Liver (tissue), 9 donors: ENCODE results near the gene TULP3. TPM values are rescaled to one million over a fixed set of nuclear protein-coding genes. Genes with fewer than 3 reads are reported as not detected.

Source experiments
- DNase-seq: peaks from one replicate; pipeline ENCODE4 v3.0.0-alpha.2; 2017; ENCODE audit warnings: low spot score
- H3K27ac ChIP-seq, 2 donors: one replicate each; pipeline ENCODE4 v1.7.0; 2013; ENCODE audit warnings: inconsistent platforms in 2 of 2, low read length in 2 of 2, control low read depth in 1 of 2, low read depth in 1 of 2, mild to moderate bottlenecking in 1 of 2
- H3K27me3 ChIP-seq, 4 donors: one replicate each; pipeline versions ENCODE4 v1.6.1 to v1.7.0; 2013; ENCODE audit warnings: low read length in 3 of 4, inconsistent platforms in 1 of 4, mild to moderate bottlenecking in 1 of 4, moderate library complexity in 1 of 4; ENCODE audit not compliant: control insufficient read depth in 4 of 4, insufficient read depth in 4 of 4
- H3K36me3 ChIP-seq, 4 donors: one replicate each; pipeline versions ENCODE4 v1.6.1 to v1.7.0; 2013; ENCODE audit warnings: low read length in 3 of 4, mild to moderate bottlenecking in 3 of 4, low read depth in 1 of 4, moderate library complexity in 1 of 4; ENCODE audit not compliant: control insufficient read depth in 4 of 4, insufficient read depth in 3 of 4
- H3K4me1 ChIP-seq, 4 donors: one replicate each; pipeline versions ENCODE4 v1.6.1 to v1.7.0; 2013; ENCODE audit warnings: low read length in 3 of 4, mild to moderate bottlenecking in 3 of 4, moderate library complexity in 1 of 4; ENCODE audit not compliant: control insufficient read depth in 4 of 4, insufficient read depth in 4 of 4
- H3K4me3 ChIP-seq, 3 donors: one replicate each; pipeline versions ENCODE4 v1.6.1 to v1.7.0; 2013; ENCODE audit warnings: low read length in 3 of 3, control low read depth in 1 of 3, low read depth in 1 of 3, mild to moderate bottlenecking in 1 of 3
- H3K9ac ChIP-seq, 2 donors: one replicate each; pipeline ENCODE4 v1.7.0; 2013; ENCODE audit warnings: low read length in 2 of 2, mild to moderate bottlenecking in 2 of 2, moderate library complexity in 2 of 2, control low read depth in 1 of 2, low read depth in 1 of 2
- H3K9me3 ChIP-seq, 4 donors: one replicate each; pipeline versions ENCODE4 v1.6.1 to v1.7.0; 2013; ENCODE audit warnings: low read length in 3 of 4; ENCODE audit not compliant: control insufficient read depth in 4 of 4
- EGR1 ChIP-seq, 2 donors: IDR thresholded peaks; 2 replicates each; pipeline ENCODE4 v1.6.1; 2016 to 2018; ENCODE audit warnings: antibody characterized with exemption in 2 of 2, low read depth in 2 of 2
- FOXA1 ChIP-seq: IDR thresholded peaks from 2 replicates; pipeline ENCODE4 v1.6.1; 2016; ENCODE audit warnings: antibody characterized with exemption
- FOXA2 ChIP-seq: IDR thresholded peaks from 2 replicates; pipeline ENCODE4 v1.6.1; 2016; ENCODE audit warnings: antibody characterized with exemption
- HNF4A ChIP-seq, 2 donors: conservative IDR thresholded peaks; 2 replicates each; pipeline ENCODE4 v1.6.1; 2016; ENCODE audit warnings: antibody characterized with exemption in 2 of 2, mild to moderate bottlenecking in 2 of 2
- HNF4G ChIP-seq: IDR thresholded peaks from 2 replicates; pipeline ENCODE4 v1.6.1; 2016; ENCODE audit warnings: antibody characterized with exemption
- JUND ChIP-seq, 2 donors: IDR thresholded peaks; 2 replicates each; pipeline ENCODE4 v1.6.1; 2016; ENCODE audit warnings: antibody characterized with exemption in 2 of 2
- NR2F2 ChIP-seq: IDR thresholded peaks from 2 replicates; pipeline ENCODE4 v1.6.1; 2016; ENCODE audit warnings: antibody characterized with exemption
- RAD21 ChIP-seq, 2 donors: IDR thresholded peaks; 2 replicates each; pipeline ENCODE4 v1.6.1; 2016; ENCODE audit warnings: antibody characterized with exemption in 2 of 2, mild to moderate bottlenecking in 2 of 2
- REST ChIP-seq: IDR thresholded peaks from 2 replicates; pipeline ENCODE4 v1.6.1; 2016; ENCODE audit warnings: antibody characterized with exemption, mild to moderate bottlenecking
- SP1 ChIP-seq: IDR thresholded peaks from 2 replicates; pipeline ENCODE4 v1.6.1; 2018; ENCODE audit warnings: antibody characterized with exemption, mild to moderate bottlenecking
- TAF1 ChIP-seq: conservative IDR thresholded peaks from 2 replicates; pipeline ENCODE4 v1.6.1; 2016; ENCODE audit warnings: antibody characterized with exemption, mild to moderate bottlenecking
- YY1 ChIP-seq: IDR thresholded peaks from 2 replicates; pipeline ENCODE4 v1.6.1; 2016; ENCODE audit warnings: antibody characterized with exemption, mild to moderate bottlenecking
- ZBTB33 ChIP-seq: IDR thresholded peaks from 2 replicates; pipeline ENCODE4 v1.6.1; 2016; ENCODE audit warnings: antibody characterized with exemption
- WGBS: extraction: QIAGEN DNeasy Blood & Tissue Kit; methylation state at CpG from one replicate; pipeline ENCODE4 v1.1.7; 2013; 5-methylcytosine and 5-hydroxymethylcytosine counted together
- polyA plus RNA-seq, 2 donors: library from polyadenylated mRNA; stranded (reverse) in 1 of 2; unstranded in 1 of 2; fragments of 200-250 nt in 1 of 2; fragments of >200 nt in 1 of 2; fragmentation: Nextera tagmentation in 1 of 2; extraction: Ambion mirVana in 1 of 2; gene quantifications; one replicate each; pipeline versions ENCODE4 v1.2.1 to v1.2.3, GENCODE V29; 2013 to 2015
- total RNA-seq, 2 donors: library from RNA; depleted of rRNA; stranded (reverse); fragments of >200 nt; gene quantifications; one replicate each; pipeline ENCODE4 v1.2.3, GENCODE V29; 2014
- donor health status: healthy.
- donor health status: healthy.
- donor health status: healthy.
- donor health status: healthy.
- donor health status: healthy.

Gene TULP3
- total and polyA plus RNA-seq, 4 donors, result 3.2 to 4.8 (median 3.7) TPM

- Histone ChIP-seq H3K4me1 (peaks cover 3 to 17% (median 12%) of the 10 kb centered on the region in 4 donors), H3K36me3 (no peaks in the 10 kb centered on the region), H3K4me3 (peak within 1 kb of the TSS; percentile 57 to 98 (median 95)), H3K27me3 (no peaks in the 10 kb centered on the region), H3K27ac (peak within 1 kb of the TSS; percentile 69 to 92), H3K9ac (peak within 1 kb of the TSS; percentile 31 to 96), H3K9me3 (no peaks in the 10 kb centered on the region)
- WGBS, result 1% methylated on average over 70 of the region's 70 CpGs
- DNase-seq, result peak; percentile 92
- TF ChIP-seq RAD21 (IDR thresholded peaks at IDR 0.05) (no peak), YY1 (peak; percentile 96)
Measured at GRCh38 chr12:2877047-2877952, 13.4 kb upstream of the TULP3 start, which contains the start of the genes FOXM1 and RHNO1. FOXM1 (minus strand) TSS chr12:2877174; CDS start chr12:2874478, 2,696 bp downstream. RHNO1 (plus strand) TSS chr12:2877223; CDS start chr12:2885367, 8,144 bp downstream.

- H3K27me3 ChIP-seq, result no peaks in the 10 kb centered on the region
- no peak for TF ChIP-seq ZBTB33
- TF ChIP-seq EGR1 (IDR thresholded peaks at IDR 0.05; ENCODE audit: low read depth in 2 of 2), result no peak
- TF ChIP-seq JUND (IDR thresholded peaks at IDR 0.05), result no peak
- no peak for TF ChIP-seq FOXA2
- TF ChIP-seq RAD21 (IDR thresholded peaks at IDR 0.05), result no peak
- no peak for TF ChIP-seq FOXA1
- TF ChIP-seq HNF4A (conservative IDR thresholded peaks at IDR 0.05), result no peak
- TF ChIP-seq NR2F2, result no peak
- no peak for TF ChIP-seq SP1
- no peak for TF ChIP-seq HNF4G
- TF ChIP-seq TAF1, result no peak
- no peak for TF ChIP-seq YY1
- no peak for TF ChIP-seq REST
- peak overlapping the region in 1 of 2 donors; percentile 96 for H3K9ac ChIP-seq
- peak overlapping the region; percentile 69 to 92 for H3K27ac ChIP-seq
- peaks cover 3 to 17% (median 12%) of the 10 kb centered on the region in 4 donors for H3K4me1 ChIP-seq
- no peak for DNase-seq
- no peaks in the 10 kb centered on the region for H3K36me3 ChIP-seq
- H3K9me3 ChIP-seq, result no peaks in the 10 kb centered on the region
- peak overlapping the region; percentile 57 to 98 (median 95) for H3K4me3 ChIP-seq
- WGBS, result 53% methylated on average over 16 of the region's 16 CpGs
Measured at GRCh38 chr12:2877953-2878732, 12.5 kb upstream of the TULP3 start.
